ENCODE measurements around the gene LONP1. TPM values are rescaled to one million over a fixed set of nuclear protein-coding genes. Genes with fewer than 3 reads are reported as not detected.

The LONP1 gene
- total and polyA plus RNA-seq, 2 of the 8 experiments (the other 6 are each of a cell fraction or from before 2014, with no cell fraction given), result 98.1 to 117 TPM

DNA sequence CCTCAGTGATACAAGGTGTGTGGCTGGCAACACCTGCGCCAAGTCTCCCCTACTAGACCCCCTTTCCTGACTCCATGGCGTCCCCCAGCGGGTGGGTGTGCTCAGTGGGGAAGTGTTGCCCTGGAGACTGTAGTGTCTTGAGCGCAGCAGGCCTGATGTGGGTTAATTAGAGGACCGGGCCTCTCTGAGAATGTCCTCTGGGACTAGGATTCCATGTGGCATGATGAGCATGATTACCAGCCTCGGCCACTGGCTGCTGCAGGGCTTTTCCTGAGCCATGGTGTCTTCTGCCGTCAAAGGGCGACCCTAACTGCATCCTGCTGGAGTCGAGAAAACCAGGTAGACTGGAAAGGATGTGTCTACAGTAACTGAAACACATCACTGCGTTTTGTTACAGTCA, 67.7 kb downstream of the LONP1 start:
- no peak overlapping the region for H3K4me2 ChIP-seq (ENCODE audit: insufficient read depth in 1 of 2, low read depth in 2 of 2, low read length in 2 of 2)
- no peak overlapping the region for H3K9ac ChIP-seq (replicated peaks in 1 of 4; ENCODE audit: extremely low read depth in 1 of 4, low read depth in 3 of 4, low read length in 3 of 4)
- H3K9me3 ChIP-seq (ENCODE audit: insufficient read depth in 2 of 2, low read depth in 1 of 2, low read length in 1 of 2), result no peaks in the 10 kb centered on the region
- H4K8ac ChIP-seq (ENCODE audit: extremely low read depth, insufficient read depth, low read length), result no peak overlapping the region
- ChIA-PET POLR2A (ENCODE audit: partially characterized antibody) (interaction anchor here (1.0 kb wide), 1 partner anchor 15 kb away, joined by 3 read pairs; no protein-coding TSS in a partner anchor), CTCF (ENCODE audit: partially characterized antibody) (no interaction called here)
- no peak overlapping the region for H2BK20ac ChIP-seq (ENCODE audit: low read length)
- H2BK12ac ChIP-seq (ENCODE audit: low read depth, low read length), result no peak overlapping the region
- H2BK120ac ChIP-seq (replicated peaks; ENCODE audit: low read depth, low read length), result no peak overlapping the region
- peaks cover 43 to 90% (median 73%) of the 10 kb centered on the region in 4 experiments for H3K36me3 ChIP-seq (ENCODE audit: control insufficient read depth in 2 of 4, insufficient read depth in 4 of 4, low read length in 3 of 4)
- no peak for FAIRE-seq
- no peak overlapping the region for H4K5ac ChIP-seq (ENCODE audit: insufficient read length, low read depth, low read length)
- H3K23me2 ChIP-seq (ENCODE audit: low read depth, low read length), result no peaks in the 10 kb centered on the region
- no peak overlapping the region for H3K18ac ChIP-seq (ENCODE audit: extremely low read depth, low read length)
- H3K14ac ChIP-seq (ENCODE audit: insufficient read length), result no peak overlapping the region
- 96% methylated on average over 10 of the region's 10 CpGs; no CpG with 5 or more reads in 1 of the 2 experiments for WGBS, 2 experiments (ENCODE audit: extremely low coverage in 1 of 2, insufficient coverage in 1 of 2, insufficient read length in 1 of 2, insufficient replicate concordance in 2 of 2, low coverage in 1 of 2, low lambda C conversion rate in 2 of 2, missing lambda C conversion rate in 1 of 2)
- no peak overlapping the region for H3K4me3 ChIP-seq (ENCODE audit: extremely low read depth in 1 of 4, insufficient read depth in 2 of 4, low read depth in 3 of 4, low read length in 4 of 4)
- H2BK5ac ChIP-seq (ENCODE audit: low read depth, low read length), result no peak overlapping the region
- H4K91ac ChIP-seq (replicated peaks; ENCODE audit: insufficient read length, low read length), result no peak overlapping the region
- H2BK15ac ChIP-seq (ENCODE audit: low read length), result no peak overlapping the region
- H3K4me1 ChIP-seq (replicated peaks in 1 of 4; ENCODE audit: control insufficient read depth in 3 of 4, insufficient read depth in 4 of 4, low read length in 3 of 4), result no peaks in the 10 kb centered on the region
- DNase-seq (ENCODE audit: low read depth in 1 of 2, low spot score in 2 of 2), result no peak
- H3K4ac ChIP-seq (replicated peaks; ENCODE audit: insufficient read length, low read depth, low read length), result no peak overlapping the region
- no peak overlapping the region for H3K27ac ChIP-seq (ENCODE audit: low read depth, low read length)
- no peak overlapping the region for H3K23ac ChIP-seq (ENCODE audit: insufficient read length)
- no peak overlapping the region for H2AFZ ChIP-seq (ENCODE audit: low read length)
- no peak overlapping the region for H2AK5ac ChIP-seq (ENCODE audit: low read depth, low read length)
- no peaks in the 10 kb centered on the region; the same call in 1 of the 2 replicates for H3K79me1 ChIP-seq (ENCODE audit: low read depth, low read length)
- no peaks in the 10 kb centered on the region for H3K27me3 ChIP-seq (replicated peaks in 1 of 4; ENCODE audit: control insufficient read depth in 3 of 4, extremely low read depth in 1 of 4, insufficient read depth in 3 of 4, low read length in 3 of 4)
- no peaks in the 10 kb centered on the region for H3K79me2 ChIP-seq (ENCODE audit: control insufficient read depth in 1 of 2, insufficient read depth in 2 of 2, low read length in 2 of 2)
- H4K20me1 ChIP-seq (replicated peaks in 1 of 2; ENCODE audit: control insufficient read depth in 1 of 2, insufficient read depth in 2 of 2, low read length in 2 of 2), result peaks cover 1 to 6% of the 10 kb centered on the region in 2 experiments
- H3K56ac ChIP-seq (replicated peaks; ENCODE audit: insufficient read length, low read depth, low read length), result no peak overlapping the region
- no peak for TF ChIP-seq CREB1 (IDR thresholded peaks at IDR 0.05)
- TF ChIP-seq NANOG (IDR thresholded peaks at IDR 0.05; ENCODE audit: insufficient read depth, low read depth, low read length, poor library complexity, severe bottlenecking), result no peak
- no peak for TF ChIP-seq SIRT6 (IDR thresholded peaks at IDR 0.05; ENCODE audit: low read length)
- TF ChIP-seq, protein P1, sequence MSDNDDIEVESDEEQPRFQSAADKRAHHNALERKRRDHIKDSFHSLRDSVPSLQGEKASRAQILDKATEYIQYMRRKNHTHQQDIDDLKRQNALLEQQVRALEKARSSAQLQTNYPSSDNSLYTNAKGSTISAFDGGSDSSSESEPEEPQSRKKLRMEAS (IDR thresholded peaks at IDR 0.05), result no peak
- no peak for TF ChIP-seq CBX5 (IDR thresholded peaks at IDR 0.05; ENCODE audit: low read depth, low read length)
- no peak for TF ChIP-seq EGR1 (IDR thresholded peaks at IDR 0.05; ENCODE audit: borderline replicate concordance, low read depth, low read length)
- no peak for TF ChIP-seq HDAC2 (IDR thresholded peaks at IDR 0.05; ENCODE audit: borderline replicate concordance in 1 of 2, low read depth in 2 of 2, low read length in 2 of 2)
- TF ChIP-seq RAD21 (IDR thresholded peaks at IDR 0.05 in 1 of 2, conservative IDR thresholded peaks at IDR 0.05 in 1 of 2; ENCODE audit: low read depth in 2 of 2, low read length in 2 of 2), result no peak
- TF ChIP-seq, protein P2, sequence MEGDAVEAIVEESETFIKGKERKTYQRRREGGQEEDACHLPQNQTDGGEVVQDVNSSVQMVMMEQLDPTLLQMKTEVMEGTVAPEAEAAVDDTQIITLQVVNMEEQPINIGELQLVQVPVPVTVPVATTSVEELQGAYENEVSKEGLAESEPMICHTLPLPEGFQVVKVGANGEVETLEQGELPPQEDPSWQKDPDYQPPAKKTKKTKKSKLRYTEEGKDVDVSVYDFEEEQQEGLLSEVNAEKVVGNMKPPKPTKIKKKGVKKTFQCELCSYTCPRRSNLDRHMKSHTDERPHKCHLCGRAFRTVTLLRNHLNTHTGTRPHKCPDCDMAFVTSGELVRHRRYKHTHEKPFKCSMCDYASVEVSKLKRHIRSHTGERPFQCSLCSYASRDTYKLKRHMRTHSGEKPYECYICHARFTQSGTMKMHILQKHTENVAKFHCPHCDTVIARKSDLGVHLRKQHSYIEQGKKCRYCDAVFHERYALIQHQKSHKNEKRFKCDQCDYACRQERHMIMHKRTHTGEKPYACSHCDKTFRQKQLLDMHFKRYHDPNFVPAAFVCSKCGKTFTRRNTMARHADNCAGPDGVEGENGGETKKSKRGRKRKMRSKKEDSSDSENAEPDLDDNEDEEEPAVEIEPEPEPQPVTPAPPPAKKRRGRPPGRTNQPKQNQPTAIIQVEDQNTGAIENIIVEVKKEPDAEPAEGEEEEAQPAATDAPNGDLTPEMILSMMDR (IDR thresholded peaks at IDR 0.05; ENCODE audit: control extremely low read depth in 1 of 3, insufficient read depth in 1 of 3, low read depth in 1 of 3, low read length in 3 of 3), result no peak
- TF ChIP-seq RXRA (IDR thresholded peaks at IDR 0.05; ENCODE audit: insufficient read depth, low read depth, low read length), result no peak
- TF ChIP-seq SP1 (IDR thresholded peaks at IDR 0.05; ENCODE audit: low read depth, low read length), result no peak

All from H1 (cell line).